Neutrophil (primary cell): ENCODE data around the gene CRK.

Experiments used
- H3K27ac ChIP-seq: fragments of 200-600 bp; sonication (generic); 2 replicates; pipeline ENCODE4 v1.5.1; 2016; ENCODE audit warnings: mild to moderate bottlenecking, moderate library complexity
- H3K27me3 ChIP-seq: fragments of 200-600 bp; sonication (generic); 2 replicates; pipeline ENCODE4 v1.6.0; 2016; ENCODE audit warnings: mild to moderate bottlenecking
- H3K36me3 ChIP-seq: fragments of 200-600 bp; sonication (generic); 2 replicates; pipeline ENCODE4 v1.5.1; 2017
- H3K4me1 ChIP-seq, 2 experiments: fragments of 200-600 bp in 1 of 2; sonication (generic) in 1 of 2; 1 replicate in 1 of 2; 2 replicates in 1 of 2; pipeline versions ENCODE4 v1.5.1 to v1.6.1; 2013 to 2016; ENCODE audit warnings: low read depth in 1 of 2, low read length in 1 of 2, mild to moderate bottlenecking in 1 of 2, moderate library complexity in 1 of 2; ENCODE audit not compliant: control insufficient read depth in 1 of 2, insufficient read depth in 1 of 2
- H3K4me3 ChIP-seq, 2 experiments: fragments of 200-600 bp in 1 of 2; sonication (generic) in 1 of 2; 1 replicate in 1 of 2; 2 replicates in 1 of 2; pipeline ENCODE4 v1.5.1; 2013 to 2016; ENCODE audit warnings: low read depth in 1 of 2, low read length in 1 of 2, mild to moderate bottlenecking in 1 of 2, moderate library complexity in 1 of 2
- H3K9me3 ChIP-seq: fragments of 200-600 bp; sonication (generic); 2 replicates; pipeline ENCODE4 v1.5.1; 2016
- TF ChIP-seq, protein P1 (sequence below): fragments of 200-600 bp; sonication (generic); IDR thresholded peaks from 2 replicates; pipeline ENCODE4 v1.5.1; 2016; ENCODE audit warnings: antibody characterized with exemption

The CRK gene

DNA sequence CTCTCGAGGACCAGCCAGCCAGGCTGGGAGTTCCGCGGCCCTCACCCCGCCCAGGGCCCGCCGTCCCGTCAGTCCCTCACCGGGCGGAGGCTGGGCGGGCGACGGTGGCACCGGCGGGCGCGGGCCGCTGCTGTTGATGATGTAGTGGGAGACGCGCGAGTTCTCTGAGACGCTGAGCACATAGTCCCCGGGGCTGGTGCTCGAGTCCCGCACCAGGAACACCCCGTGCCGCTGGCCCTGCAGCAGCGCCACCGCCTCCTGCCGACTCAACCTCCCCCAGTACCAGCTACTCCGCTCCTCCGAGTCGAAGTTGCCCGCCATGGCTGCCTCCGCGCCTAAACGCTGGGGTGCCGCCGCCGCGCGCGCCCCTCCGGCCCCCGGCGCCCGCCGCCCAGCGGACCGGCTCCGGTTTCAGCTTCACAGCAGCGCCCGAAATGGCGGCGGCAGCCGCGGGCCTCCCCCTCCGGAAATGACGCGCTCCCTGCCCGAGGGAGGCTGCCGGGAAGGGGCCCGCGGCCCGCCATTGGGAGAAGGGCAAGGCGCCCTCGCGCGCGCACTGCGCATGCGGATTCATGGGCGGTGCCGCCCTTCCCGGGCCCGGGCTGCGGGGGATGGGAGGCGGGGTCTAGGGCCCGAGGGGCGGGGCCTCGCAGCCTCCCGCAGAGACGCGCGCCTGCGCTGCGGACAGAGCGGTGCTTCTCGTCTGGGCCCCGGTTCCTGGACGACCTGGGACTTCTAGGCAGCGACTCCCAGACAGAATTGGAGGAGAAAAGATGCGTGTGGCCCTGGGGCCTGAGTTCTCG, at the start of gene CRK:
Gene CRK (minus strand): TSS at position 436 of the 803 bp plus-strand sequence. CDS start 115 bp downstream, at position 321.
- H3K4me1 ChIP-seq: peaks cover 46 to 54% of the 10 kb centered on the region in 2 experiments
- H3K36me3 ChIP-seq: peaks cover 15% of the 10 kb centered on the region
- H3K27me3 ChIP-seq: peaks cover 29% of the 10 kb centered on the region
- no peaks in the 10 kb centered on the region for H3K9me3 ChIP-seq
- H3K27ac ChIP-seq: peak within 1 kb of the TSS; percentile 99
- H3K4me3 ChIP-seq: peak within 1 kb of the TSS; percentile 83 to 97
- TF ChIP-seq, protein P1, sequence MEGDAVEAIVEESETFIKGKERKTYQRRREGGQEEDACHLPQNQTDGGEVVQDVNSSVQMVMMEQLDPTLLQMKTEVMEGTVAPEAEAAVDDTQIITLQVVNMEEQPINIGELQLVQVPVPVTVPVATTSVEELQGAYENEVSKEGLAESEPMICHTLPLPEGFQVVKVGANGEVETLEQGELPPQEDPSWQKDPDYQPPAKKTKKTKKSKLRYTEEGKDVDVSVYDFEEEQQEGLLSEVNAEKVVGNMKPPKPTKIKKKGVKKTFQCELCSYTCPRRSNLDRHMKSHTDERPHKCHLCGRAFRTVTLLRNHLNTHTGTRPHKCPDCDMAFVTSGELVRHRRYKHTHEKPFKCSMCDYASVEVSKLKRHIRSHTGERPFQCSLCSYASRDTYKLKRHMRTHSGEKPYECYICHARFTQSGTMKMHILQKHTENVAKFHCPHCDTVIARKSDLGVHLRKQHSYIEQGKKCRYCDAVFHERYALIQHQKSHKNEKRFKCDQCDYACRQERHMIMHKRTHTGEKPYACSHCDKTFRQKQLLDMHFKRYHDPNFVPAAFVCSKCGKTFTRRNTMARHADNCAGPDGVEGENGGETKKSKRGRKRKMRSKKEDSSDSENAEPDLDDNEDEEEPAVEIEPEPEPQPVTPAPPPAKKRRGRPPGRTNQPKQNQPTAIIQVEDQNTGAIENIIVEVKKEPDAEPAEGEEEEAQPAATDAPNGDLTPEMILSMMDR: peak; percentile 56

DNA sequence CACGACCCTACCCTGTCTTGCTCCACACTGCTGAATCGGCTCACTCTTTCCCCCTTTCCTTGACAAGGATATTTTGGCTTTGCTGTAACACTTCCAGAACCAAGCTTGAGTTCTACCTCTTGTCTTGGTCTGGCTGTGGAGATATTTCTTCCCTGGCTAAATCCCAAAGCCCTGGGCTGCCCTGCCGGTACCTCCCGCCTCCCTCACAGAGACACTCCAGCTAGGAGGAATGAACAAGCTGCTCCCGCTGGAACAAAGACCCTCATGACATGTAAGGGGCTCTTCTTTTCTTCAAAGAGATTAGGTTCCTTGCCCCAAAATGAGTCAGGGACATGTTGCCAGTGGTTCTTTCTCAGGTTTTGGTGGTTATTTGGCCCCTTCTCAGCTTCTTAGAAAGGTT, 49.6 kb upstream of the CRK start:
- TF ChIP-seq, protein P1: no peak
- Histone ChIP-seq H3K27ac (no peak overlapping the region), H3K9me3 (no peaks in the 10 kb centered on the region), H3K36me3 (peaks cover 94% of the 10 kb centered on the region), H3K4me3 (no peak overlapping the region), H3K27me3 (no peaks in the 10 kb centered on the region), H3K4me1 (no peaks in the 10 kb centered on the region)

- no peaks in the 10 kb centered on the region for H3K27me3 ChIP-seq
- peaks cover 94% of the 10 kb centered on the region for H3K36me3 ChIP-seq
Measured at GRCh38 chr17:1504866-1505265, 48.8 kb upstream of the CRK start.

GRCh38 chr17:1503699-1504098, 47.7 kb upstream of the CRK start:
- no peak overlapping the region for H3K27ac ChIP-seq
- no peak overlapping the region for H3K4me3 ChIP-seq
- H3K4me1 ChIP-seq: no peaks in the 10 kb centered on the region
- TF ChIP-seq, protein P1: no peak
- peaks cover 94% of the 10 kb centered on the region for H3K36me3 ChIP-seq
- H3K27me3 ChIP-seq: no peaks in the 10 kb centered on the region
- no peaks in the 10 kb centered on the region for H3K9me3 ChIP-seq

More at GRCh38 chr17:1504866-1505265, 48.8 kb upstream of the CRK start:
- H3K27ac ChIP-seq: no peak overlapping the region
- TF ChIP-seq, protein P1: no peak
- H3K9me3 ChIP-seq: no peaks in the 10 kb centered on the region
- H3K4me1 ChIP-seq: no peaks in the 10 kb centered on the region
- no peak overlapping the region for H3K4me3 ChIP-seq

DNA sequence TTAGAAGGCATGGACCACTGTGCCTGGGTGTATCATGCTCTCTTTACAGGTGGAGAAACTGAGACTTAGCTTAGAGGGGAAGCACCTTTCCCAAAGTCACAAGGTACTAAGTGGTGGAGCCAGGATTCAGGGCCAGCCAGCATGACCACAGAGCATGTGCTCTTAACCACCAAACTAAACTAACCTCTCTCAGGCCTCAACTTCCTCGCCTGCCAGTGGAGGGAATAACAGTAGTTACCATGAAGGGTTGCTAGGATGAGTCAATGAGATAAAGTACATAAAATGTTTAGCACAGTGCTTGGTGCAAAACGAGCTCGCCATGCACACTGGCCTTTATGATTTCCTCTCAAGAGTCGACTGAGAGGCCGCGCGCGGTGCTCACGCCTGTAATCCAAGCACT, 42.8 kb upstream of the CRK start:
- no peaks in the 10 kb centered on the region for H3K9me3 ChIP-seq
- H3K36me3 ChIP-seq: peaks cover 94% of the 10 kb centered on the region
- no peak overlapping the region for H3K27ac ChIP-seq
- TF ChIP-seq, protein P1: no peak
- no peak overlapping the region for H3K4me3 ChIP-seq
- no peaks in the 10 kb centered on the region for H3K4me1 ChIP-seq
- H3K27me3 ChIP-seq: peaks cover 5% of the 10 kb centered on the region
